ENCODE results near the gene FXYD5.
A peak's percentile ranks its signal among the peaks of the same experiment; 100 is the strongest.

The FXYD5 gene, protein sequence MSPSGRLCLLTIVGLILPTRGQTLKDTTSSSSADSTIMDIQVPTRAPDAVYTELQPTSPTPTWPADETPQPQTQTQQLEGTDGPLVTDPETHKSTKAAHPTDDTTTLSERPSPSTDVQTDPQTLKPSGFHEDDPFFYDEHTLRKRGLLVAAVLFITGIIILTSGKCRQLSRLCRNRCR
- total RNA-seq = 117 to 244 reads per million in 2 experiments

DNA sequence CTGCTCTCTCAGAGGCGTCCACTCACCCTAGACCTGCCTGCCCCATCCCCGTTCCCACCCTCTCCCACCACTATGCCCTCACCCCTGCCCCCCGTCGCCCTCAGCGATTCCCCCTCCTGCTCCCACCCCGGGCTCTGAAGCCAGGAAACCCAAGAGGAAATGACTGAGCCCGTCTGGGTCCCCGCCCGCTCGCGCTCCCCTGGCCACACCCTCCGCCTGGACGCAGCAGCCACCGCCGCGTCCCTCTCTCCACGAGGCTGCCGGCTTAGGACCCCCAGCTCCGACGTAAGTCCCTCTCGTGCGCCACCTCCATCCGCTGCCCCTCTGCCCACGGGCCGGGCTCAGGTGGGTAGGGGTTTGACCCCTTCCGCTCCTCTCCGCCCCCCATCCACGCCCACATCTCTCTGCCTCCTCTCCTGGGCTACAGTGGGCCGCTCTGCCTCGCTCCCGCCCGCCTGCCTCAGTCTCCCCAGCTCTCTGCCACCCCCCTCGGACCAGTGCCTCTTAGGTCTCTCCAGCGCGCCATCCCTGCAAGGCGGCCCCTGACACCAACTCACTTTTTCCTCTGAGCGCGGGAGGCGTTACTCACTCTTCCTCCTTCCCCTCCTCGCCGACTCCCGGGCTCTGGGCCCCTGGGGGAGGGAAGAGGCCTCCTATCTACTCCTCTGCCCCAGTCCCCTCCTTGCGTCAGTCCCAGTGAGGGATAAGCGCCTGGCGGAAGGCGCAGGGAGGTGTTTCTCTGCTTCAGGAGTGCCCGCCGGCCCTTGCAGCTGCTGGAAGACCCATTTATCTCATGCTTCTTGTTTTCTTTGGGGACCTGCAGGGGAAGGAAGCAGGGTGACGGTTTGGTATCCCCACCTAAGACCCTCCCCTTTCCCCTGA, at the start of gene FXYD5:
Gene FXYD5, plus strand, starts transcription at position 211 of the 882 bp plus-strand sequence. CDS start 816 bp downstream, outside the sequence.
- DNase-seq (ENCODE audit: low read depth) = peak; percentile 53

DNA sequence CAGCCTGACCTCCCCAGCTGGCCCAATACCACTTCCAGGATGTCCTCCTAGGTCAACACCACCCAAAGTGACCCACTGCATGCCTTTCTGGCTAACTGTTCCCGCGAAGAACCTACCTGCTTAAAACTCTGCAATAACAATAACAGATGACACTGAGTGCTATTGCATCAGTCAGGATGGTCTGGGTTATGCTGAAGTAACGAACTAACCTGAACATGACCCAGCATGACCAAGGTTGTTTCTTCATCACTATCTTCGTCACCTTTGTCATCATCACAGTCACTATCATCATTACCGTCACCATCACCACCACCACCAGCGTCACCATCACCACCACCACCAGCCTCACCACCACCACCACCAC, 49.5 kb upstream of the FXYD5 start:
- DNase-seq (ENCODE audit: low read depth) = no peak

DNA sequence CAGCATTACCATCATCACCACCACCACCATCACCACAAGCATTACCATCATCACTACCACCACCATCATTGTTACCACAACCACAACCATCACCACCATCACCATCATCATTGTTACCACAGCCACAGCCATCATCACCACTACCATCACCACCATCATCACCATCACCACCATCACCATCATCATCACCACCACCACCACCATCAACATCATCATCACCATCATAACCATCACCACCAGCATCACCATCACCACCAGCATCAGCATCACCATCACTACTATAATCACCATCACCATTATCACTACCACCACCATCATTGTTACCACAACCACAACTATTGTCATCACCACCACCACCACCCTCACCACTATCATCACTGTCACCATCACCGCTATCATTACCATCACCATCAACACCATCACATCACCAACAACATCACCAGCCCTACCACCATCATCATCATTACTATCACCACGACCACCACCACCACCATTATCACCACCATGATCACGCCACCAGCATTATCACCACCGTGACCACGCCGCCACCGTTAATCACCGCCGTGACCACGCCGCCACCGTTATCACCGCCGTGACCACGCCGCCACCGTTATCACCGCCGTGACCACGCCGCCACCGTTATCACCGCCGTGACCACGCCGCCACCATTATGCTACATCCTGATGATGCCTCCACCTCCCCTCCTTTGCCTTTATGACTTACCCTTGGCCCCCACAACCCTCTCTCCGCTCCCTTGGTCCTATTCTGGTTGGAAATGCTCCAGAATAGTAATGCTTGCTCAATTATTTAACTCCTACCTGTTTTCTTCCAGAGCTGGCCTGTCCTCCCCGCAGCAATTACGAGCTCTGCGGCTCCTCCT, 48.9 kb upstream of the FXYD5 start:
- no peak for DNase-seq (ENCODE audit: low read depth)

DNA sequence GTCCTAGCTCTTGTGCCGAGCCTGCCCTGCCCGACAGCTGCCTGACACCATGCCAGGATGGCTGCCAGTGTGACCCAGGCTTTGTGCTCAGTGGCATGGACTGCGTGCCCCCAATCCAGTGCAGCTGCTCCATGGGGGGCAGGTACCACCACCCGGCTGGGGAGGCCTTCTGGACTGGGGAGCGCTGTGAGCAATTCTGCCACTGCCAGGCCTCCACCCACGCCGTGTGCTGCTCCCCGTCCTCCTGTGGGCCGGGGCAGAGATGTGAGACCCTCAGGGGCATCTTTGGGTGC, 48.3 kb upstream of the FXYD5 start:
- no peak for DNase-seq (ENCODE audit: low read depth)

DNA sequence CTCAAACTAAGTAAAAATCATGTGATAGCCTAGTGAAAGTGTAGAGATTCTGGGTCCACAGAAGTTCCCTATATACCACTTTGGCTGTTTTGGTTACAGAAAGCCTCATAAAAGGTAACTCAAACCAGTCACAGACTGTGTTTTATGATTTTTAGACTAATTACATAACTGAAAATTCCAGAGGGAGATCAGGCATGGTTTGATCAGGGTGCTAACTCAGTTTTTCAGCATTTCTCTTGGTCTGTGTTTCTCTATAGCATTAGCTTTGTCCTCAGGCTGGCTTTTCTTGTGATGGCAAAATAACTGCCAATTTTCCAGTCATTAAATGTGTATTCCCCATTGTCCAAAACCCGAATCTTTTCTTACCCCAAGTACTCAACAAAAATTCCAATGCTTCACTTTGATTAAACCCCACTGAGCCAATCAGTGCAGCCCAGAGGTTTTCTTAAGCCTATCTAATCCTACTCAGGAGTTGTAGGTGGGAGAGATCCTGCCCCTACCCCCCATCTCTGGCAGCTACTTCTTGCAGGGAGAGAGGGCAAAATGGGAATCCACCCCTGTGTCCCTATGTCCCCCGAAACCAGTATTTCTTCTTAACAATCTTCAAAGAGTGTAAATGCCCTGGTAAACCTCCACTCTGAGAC, 47.5 kb upstream of the FXYD5 start:
- no peak for DNase-seq (ENCODE audit: low read depth)

DNA sequence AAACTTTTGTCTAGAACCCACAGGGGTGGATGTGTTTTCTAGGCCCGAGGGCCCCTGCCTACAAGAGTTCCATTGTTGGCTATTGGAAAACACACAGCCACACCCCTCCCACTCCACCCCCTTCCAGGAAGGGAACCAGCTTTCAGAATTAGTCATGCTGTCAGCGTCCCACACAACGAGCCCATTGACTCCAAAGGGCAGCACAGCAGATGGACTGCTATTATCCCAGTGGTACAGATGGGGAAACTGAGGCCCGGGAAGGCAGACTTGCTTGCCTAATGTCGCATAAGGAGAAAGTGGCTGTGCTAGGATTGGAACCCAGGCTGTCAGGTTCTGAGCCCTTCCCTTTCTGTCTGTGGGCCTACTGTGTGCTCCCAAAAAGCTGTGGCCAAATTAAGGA, 47.0 kb upstream of the FXYD5 start:
- no peak for DNase-seq (ENCODE audit: low read depth)

DNA sequence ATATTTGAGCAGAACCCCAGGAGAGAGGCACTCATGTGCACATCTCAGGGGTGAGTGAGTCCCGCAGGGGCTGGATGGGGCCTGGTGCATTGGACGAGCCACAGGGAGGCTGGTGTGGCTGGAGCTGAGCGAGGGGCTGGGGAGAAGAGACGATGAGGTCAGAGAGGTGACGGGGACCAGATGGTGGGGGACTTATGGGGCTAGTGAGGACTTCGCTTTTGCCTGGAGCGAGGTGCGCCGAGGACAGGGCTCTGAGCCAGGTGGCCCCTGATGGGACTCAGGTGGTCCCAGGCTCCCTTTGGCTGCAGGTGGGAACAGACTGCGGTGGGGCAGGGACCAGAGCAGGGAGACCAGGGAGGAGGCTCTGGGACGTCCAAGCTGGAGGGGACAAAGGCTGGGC, 45.8 kb upstream of the FXYD5 start:
- no peak for DNase-seq (ENCODE audit: low read depth)

DNA sequence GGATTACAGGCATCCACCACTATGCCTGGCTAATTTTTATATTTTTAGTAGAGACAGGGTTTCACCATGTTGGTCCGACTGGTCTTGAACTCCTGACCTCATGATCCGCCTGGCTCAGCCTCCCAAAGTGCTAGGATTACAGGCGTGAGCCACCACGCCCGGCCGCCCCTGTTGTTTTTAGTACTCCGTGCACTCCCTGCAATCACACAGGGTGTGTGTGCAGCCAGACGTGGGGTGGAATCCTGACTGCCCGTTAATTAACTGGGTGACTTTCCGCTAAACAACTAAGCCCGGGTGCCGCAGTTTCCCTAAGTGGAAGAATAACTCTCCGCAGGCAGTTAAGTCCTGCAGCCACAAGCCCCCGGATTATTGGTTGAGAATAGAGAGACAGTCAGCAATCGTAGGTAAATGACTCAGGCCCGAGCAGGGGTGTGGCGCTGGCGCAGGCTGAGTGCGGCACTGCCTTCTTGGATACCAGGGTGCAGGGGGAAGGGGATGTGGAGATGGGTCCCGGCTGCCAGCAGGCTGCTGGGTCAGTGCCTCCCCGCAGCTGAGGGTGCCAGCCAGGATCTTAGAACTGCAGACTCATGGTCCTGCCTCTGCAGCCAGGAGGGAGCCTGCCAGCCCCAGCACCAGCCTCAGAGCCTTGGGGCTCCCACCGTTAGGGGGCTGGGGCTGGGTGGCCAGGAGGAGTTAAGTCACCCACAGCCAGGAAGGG, 45.0 kb upstream of the FXYD5 start:
- DNase-seq (ENCODE audit: low read depth) = no peak

DNA sequence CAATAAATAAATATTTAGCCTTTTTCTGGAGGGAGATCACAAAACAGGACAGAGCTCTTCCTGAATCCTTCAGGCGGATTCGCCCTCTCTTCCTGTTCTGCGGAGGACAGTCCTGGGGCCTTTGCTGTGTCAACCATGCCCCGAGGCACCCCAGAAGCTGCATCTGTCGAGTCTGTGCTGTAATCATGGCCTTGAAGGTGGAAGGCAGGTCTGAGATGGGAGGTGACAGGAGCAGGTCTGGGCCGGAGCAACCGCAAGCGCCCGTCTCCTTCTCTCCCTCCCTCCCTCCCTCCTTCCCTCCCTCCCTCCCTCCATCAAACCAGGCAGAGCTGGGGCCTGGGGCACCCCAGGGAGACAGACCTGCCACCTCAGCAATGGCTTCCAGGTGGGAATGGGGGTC, 43.6 kb upstream of the FXYD5 start:
- no peak for DNase-seq (ENCODE audit: low read depth)

DNA sequence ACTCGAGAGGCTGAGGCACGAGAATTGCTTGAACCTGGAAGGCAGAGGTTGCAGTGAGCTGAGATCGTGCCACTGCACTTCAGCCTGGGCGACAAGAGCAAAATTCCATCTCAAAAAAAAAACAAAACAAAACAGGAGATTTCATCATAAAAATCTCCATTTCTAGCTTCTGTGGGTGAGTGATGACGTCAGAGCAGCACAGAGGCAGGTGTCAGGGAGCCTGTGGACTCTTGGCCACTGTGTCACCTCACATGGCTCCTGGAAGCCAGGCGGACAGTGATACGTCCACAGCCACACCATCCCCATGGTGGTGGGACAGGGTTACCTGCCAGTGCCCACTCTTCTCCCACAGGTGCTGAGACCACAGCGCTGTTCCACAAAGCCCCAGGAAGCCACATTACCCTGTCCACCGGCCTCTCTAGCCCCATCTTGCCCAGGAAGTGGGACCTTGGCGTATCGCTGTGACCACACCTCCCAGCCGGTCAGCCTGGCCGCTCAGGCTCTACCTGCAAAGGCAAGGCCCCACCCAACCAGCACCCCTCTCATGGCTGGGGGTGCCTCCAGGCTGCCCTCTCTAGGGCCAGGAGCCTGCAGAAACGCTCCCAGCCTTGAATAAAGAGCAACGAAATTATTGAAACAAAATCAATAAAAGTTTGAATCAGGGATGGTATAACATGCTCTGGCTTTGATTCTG, 41.4 kb upstream of the FXYD5 start:
- no peak for DNase-seq (ENCODE audit: low read depth)

DNA sequence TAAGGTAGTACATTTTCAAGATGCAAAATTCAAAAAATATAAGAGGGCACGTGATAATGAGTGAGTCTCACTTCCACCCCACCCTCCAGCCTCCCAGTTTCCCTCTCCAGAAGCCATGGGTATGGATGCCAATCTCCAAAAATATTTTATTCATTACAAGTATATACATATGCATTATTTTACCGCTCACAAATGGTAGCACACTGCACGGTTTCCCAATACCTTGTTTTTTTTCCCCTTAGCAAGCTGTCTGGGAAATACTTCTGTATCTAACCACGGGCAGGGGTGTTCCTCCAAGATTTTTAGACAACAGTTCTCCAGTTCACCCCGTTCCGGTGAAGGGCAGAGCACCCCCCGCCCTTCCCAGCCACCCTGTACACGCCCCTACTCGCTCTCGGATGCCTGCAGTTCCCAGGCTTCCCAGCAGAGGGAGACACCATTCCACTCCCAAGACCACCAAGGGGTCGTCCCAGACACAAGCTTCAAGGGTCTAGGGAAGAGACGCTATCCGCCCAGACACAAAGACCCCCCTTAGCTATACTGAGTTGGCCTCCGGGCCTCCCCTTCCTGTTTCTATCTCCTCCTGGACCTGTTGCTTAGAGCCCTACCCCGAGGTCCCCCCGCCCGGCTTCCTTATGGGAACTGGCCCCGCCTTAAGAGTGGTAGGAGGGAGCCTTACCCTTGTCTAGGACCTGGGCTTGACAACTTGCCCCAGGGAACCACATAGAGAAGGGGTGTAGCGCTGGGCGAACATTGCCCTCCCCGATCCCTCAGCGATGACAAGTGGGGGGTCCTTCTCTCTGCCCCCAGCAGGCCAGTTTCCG, 40.0 kb upstream of the FXYD5 start:
- DNase-seq (ENCODE audit: low read depth) = peak; percentile 46

DNA sequence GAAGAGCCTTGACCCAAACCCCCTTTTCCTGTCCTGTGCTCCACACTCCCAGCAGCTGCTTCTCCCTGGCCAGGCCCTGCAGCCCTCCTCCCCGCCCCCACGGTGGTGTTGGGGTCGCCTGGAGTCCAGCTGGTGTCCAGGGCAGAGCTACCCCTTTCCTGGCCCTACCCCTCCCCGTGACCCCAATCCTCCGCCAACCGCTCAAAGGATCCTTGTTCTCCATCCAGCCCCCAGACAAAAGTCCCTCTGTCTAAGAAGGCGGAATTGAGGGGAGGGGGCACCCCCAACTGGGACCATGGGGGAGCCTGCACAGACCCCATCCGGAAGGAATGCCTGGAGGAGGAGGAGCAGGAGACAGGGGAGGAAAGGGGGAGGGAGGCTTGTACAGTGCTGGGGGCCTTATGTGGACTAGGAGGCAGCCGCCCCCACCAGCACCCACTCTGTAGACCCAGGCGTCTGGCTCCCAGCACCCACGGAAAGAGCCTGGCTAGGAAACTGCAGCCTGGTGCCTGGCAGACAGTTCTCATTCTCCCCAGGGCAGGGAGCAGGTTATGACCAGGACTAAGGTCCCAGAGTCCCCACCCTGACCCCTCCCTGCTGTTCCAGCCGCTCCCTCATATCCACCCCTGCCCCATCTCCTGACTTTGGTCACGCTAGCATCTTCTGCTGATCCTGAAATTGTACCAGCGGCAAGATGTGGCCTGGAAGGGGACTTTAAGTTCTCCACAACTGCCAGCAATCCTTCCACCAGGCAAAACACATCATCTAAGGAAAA, 39.2 kb upstream of the FXYD5 start, which contains the start of gene FXYD3:
Gene FXYD3, plus strand, starts transcription at position 647 of the 775 bp plus-strand sequence. CDS start 3,554 bp downstream, outside the sequence.
- no peak for DNase-seq (ENCODE audit: low read depth)

DNA sequence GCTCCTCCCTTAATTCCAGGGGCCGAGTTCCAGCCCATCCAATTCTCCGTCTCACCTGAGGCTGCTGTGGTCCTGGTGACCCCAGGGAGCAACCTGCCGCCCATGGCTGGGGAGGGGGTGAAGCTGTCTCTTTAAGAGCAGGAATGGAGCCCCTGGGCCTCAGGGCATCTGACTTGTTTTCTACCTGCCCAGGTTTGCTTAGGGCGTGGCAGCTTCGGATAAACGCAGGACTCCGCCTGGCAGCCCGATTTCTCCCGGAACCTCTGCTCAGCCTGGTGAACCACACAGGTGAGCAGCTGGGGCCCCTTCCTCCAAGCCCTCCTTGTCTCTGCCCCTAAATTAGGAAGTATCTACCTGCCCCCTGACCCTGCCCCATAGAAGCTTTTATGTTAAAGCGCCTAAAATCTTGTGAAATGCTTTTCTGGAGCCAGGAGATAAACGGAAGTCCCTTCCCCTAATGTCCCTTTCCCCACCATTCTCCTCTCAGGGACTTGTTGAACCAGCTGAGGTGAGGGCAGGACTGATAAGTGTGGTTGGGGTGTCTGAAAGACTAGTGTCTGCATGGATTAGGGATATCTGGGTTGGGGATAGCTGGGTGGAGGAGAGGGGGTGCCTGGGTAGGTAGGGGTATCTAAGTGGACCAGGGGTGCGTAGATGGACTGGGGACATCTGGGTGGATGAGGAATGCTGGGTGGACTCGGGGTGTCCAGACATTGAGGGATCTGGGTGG, 38.3 kb upstream of the FXYD5 start:
- DNase-seq (ENCODE audit: low read depth) = no peak

DNA sequence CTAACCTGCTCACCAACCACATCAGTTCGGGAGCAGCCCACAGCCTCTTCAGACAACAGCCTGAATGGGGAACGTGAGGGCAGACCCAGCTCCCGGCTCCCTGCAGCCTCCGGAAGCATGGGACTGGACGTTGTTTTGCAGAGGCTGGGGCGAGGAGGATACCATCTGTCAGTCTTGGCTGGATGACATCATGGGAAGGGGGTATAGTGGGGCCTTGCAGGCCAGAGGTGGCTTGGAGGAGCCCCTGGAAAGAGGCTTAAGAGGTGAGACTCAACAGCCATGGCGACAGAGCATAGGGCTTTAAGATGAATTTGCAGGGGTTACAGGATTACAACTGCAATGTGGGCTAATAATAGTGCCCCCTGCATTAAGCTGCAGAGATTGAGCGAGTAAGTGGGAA, 37.4 kb upstream of the FXYD5 start:
- DNase-seq (ENCODE audit: low read depth) = no peak

DNA sequence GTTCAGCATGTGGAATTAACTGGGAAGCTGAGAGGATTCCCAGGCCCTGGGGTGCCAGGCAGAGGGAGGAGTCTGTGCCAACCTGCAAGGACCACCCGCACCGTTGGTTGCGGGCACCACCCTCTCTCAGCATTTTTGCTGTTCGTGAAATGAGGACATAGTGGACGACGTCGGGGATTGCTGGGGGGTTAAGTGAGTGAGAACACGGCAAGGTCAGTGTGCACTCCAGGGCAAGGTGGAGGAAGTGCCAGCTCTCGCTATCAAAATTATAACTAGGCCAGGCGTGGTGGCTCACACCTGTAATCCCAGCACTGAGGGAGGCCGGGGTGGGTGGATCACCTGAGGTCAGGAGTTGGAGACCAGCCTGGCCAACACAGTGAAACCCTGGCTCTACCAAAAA, 36.7 kb upstream of the FXYD5 start:
- no peak for DNase-seq (ENCODE audit: low read depth)

DNA sequence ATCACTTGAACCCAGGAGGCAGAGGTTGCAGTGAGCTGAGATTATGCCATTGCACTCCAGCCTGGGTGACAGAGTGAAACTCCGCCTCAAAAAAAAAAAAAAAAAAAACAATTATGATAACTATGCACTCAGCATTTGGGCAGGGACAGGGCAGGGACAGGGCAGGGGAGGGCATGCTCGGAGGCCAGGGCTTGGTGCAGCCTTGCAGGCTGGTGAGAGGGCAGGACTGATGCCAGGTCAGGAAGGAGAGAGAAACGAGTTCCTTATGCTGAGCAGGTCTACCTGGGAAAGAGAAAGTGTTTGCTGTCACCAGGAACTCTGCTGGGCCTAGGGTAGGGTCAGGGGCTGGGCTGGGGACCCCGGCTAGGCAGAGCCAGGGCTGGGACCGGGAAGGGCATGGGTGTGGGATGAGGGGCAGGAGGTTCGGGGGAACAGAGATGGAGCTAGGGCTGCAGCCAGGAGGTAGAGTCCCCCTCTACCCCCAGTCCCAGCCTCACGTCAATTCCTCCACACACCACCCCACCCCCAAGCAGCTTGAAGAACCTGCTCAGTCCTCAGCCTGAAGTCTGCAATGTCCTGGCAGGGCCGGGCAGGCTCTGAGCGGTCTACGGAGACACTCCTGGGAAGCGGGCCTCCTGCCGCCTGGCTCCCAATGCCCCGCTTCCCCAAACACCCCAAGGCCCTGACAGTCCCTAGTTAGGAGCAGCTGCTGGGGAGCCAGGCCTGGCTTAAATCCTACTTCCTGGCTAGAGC, 36.1 kb upstream of the FXYD5 start:
- DNase-seq (ENCODE audit: low read depth) = no peak

DNA sequence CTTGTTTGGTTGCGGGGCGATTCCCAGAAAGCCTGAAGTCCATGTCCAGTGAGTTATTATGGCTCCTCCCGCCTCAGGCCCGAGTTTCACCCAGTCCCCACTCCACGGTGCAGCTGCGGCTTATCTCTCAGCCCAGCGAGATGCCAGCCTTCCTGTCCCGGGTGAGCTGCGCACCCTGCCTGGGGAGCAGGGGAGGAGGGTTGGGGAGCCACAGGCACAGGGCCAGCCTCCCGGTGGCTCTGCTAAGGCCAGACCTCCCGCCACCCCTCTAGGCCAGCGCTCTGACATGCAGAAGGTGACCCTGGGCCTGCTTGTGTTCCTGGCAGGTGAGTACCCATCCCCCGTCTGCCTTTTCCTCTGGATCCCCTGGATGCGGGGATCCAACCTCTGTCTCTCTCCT, 35.4 kb upstream of the FXYD5 start:
- no peak for DNase-seq (ENCODE audit: low read depth)
